Measurements from ENCODE around the gene RNF141. TPM values are rescaled to one million over a fixed set of nuclear protein-coding genes. Genes with fewer than 3 reads are reported as not detected.
A peak's percentile ranks its signal among the peaks of the same experiment; 100 is the strongest.

RNF141 gene
- total RNA-seq, 3 donors from 2014 or later (not counting 1 experiment from before 2014, with no cell fraction given) = 10.3 to 13.9 (median 11.7) TPM

DNA sequence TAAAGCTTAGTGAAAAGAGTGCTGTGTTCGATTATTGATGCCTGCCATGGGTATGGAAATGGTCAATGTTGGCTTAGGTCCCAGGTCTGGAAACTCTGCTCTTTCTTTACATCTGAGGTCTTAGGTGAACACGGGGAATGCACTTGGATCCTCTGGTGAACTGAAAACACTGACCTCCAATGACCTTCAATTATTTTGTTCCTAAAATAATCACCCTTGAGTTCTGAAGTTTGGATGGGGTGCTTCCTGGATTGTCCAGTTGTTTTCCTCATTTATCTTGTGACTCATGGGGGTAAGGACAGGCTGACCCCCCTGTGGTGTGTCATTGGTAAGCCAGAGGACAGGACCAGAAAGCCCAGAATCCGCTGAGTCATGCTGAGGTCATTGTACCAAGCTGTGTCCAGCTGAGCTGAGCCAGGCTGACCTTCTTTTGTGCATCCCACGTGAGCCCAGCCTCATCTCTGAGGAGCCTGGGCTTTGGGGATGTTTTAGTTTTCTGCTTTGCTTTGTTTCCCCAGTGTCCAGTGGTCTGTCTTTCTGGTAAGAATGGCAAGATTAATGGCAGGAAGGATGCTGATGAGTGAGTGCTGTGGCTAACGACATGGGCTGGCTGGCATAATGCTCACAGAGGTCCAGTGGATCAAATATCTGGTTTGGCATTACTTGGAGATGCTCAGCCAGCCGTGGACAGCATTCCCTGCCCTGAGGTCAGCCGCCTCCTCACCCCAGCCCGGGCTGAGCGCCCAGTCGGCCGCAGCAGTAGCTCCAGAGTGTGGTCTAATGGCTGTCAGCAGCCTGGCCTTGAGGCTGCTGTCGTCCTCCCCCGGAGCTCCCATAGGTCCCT, 50.4 kb downstream of the RNF141 start:
- H3K27ac Mint-ChIP-seq = peak overlapping the region in 1 of 2 donors; percentile 61
- intact Hi-C loops (cut with micrococcal nuclease) = no loop called here
- H3K36me3 Mint-ChIP-seq = no peaks in the 10 kb centered on the region

DNA sequence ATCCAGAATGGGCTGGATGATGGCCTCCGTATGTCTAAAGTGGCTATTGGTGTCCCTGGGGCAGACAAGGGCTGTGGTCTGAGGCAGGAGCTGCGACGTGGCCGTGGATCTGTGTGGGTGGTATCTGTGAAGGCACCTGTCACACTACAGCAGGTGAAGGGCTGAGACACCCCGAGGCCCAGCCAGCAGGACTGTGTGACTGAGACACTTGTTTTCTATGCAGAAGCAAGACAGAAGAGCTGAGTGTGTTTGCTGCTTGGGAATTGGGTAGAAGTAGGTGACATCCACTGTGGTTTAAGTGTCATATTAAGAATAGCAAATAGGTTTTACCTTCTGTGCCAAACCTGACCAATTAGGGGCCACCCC, 51.0 kb downstream of the RNF141 start:
- no peak overlapping the region for H3K27ac ChIP-seq (ENCODE audit: low read length)

More for the DNA sequence above, 50.4 kb downstream of the RNF141 start:
- Histone ChIP-seq H3K36me3 (ENCODE audit: control insufficient read depth, insufficient read depth, low read length) (peaks cover 32% of the 10 kb centered on the region), H3K4me3 (ENCODE audit: low read length) (no peak overlapping the region), H3K27ac (ENCODE audit: low read length) (no peak overlapping the region), H3K4me1 (ENCODE audit: control insufficient read depth, insufficient read depth, low read length) (peaks cover 29% of the 10 kb centered on the region), H3K27me3 (ENCODE audit: control insufficient read depth, insufficient read depth, low read length) (no peaks in the 10 kb centered on the region), H3K9me3 (ENCODE audit: control insufficient read depth, insufficient read depth, low read length) (no peaks in the 10 kb centered on the region)
- ATAC-seq (no peak), DNase-seq (no peak)
- no peaks in the 10 kb centered on the region for H3K27me3 Mint-ChIP-seq (ENCODE audit: low read depth in 2 of 2)
- H3K4me1 Mint-ChIP-seq = peaks cover 18 to 19% of the 10 kb centered on the region in 2 donors
- no peaks in the 10 kb centered on the region for H3K9me3 Mint-ChIP-seq
- 92% methylated on average over 12 of the region's 13 CpGs for WGBS (ENCODE audit: insufficient coverage)
- TF ChIP-seq, protein P1, sequence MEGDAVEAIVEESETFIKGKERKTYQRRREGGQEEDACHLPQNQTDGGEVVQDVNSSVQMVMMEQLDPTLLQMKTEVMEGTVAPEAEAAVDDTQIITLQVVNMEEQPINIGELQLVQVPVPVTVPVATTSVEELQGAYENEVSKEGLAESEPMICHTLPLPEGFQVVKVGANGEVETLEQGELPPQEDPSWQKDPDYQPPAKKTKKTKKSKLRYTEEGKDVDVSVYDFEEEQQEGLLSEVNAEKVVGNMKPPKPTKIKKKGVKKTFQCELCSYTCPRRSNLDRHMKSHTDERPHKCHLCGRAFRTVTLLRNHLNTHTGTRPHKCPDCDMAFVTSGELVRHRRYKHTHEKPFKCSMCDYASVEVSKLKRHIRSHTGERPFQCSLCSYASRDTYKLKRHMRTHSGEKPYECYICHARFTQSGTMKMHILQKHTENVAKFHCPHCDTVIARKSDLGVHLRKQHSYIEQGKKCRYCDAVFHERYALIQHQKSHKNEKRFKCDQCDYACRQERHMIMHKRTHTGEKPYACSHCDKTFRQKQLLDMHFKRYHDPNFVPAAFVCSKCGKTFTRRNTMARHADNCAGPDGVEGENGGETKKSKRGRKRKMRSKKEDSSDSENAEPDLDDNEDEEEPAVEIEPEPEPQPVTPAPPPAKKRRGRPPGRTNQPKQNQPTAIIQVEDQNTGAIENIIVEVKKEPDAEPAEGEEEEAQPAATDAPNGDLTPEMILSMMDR (IDR thresholded peaks at IDR 0.05) = no peak
- no peak overlapping the region for H3K4me3 Mint-ChIP-seq

GRCh38 chr11:10488934-10489691, 51.9 kb downstream of the RNF141 start:
- no peak overlapping the region for H3K4me3 Mint-ChIP-seq
- H3K9me3 Mint-ChIP-seq = no peaks in the 10 kb centered on the region
- no peak overlapping the region for H3K4me3 ChIP-seq (ENCODE audit: low read length)
- peak overlapping the region; percentile 80 for H3K27ac ChIP-seq (ENCODE audit: low read length)
- H3K27me3 Mint-ChIP-seq (ENCODE audit: low read depth in 2 of 2) = no peaks in the 10 kb centered on the region
- peak in 1 of 2 donors; percentile 42 for DNase-seq
- peaks cover 18 to 19% of the 10 kb centered on the region in 2 donors for H3K4me1 Mint-ChIP-seq
- peak; percentile 34 to 57 (median 49) for ATAC-seq
- intact Hi-C loops (cut with micrococcal nuclease) = no loop called here
- H3K36me3 ChIP-seq (ENCODE audit: control insufficient read depth, insufficient read depth, low read length) = peaks cover 30% of the 10 kb centered on the region
- TF ChIP-seq, protein P1 (IDR thresholded peaks at IDR 0.05) = no peak
- no peaks in the 10 kb centered on the region for H3K36me3 Mint-ChIP-seq
- H3K27me3 ChIP-seq (ENCODE audit: control insufficient read depth, insufficient read depth, low read length) = no peaks in the 10 kb centered on the region
- no peaks in the 10 kb centered on the region for H3K9me3 ChIP-seq (ENCODE audit: control insufficient read depth, insufficient read depth, low read length)
- H3K27ac Mint-ChIP-seq = peak overlapping the region in 1 of 2 donors; percentile 61
- WGBS (ENCODE audit: insufficient coverage) = 67% methylated on average over 11 of the region's 11 CpGs
- peaks cover 29% of the 10 kb centered on the region for H3K4me1 ChIP-seq (ENCODE audit: control insufficient read depth, insufficient read depth, low read length)

More for the DNA sequence above, 51.0 kb downstream of the RNF141 start:
- Mint-ChIP-seq H3K27ac (peak overlapping the region in 1 of 2 donors; percentile 61), H3K4me3 (no peak overlapping the region), H3K27me3 (ENCODE audit: low read depth in 2 of 2) (no peaks in the 10 kb centered on the region), H3K4me1 (peaks cover 18 to 19% of the 10 kb centered on the region in 2 donors), H3K9me3 (no peaks in the 10 kb centered on the region), H3K36me3 (no peaks in the 10 kb centered on the region)
- Histone ChIP-seq H3K36me3 (ENCODE audit: control insufficient read depth, insufficient read depth, low read length) (peaks cover 27% of the 10 kb centered on the region), H3K27me3 (ENCODE audit: control insufficient read depth, insufficient read depth, low read length) (no peaks in the 10 kb centered on the region), H3K9me3 (ENCODE audit: control insufficient read depth, insufficient read depth, low read length) (no peaks in the 10 kb centered on the region), H3K4me1 (ENCODE audit: control insufficient read depth, insufficient read depth, low read length) (peaks cover 29% of the 10 kb centered on the region), H3K4me3 (ENCODE audit: low read length) (no peak overlapping the region)
- 43% methylated on average over 5 of the region's 5 CpGs for WGBS (ENCODE audit: insufficient coverage)
- intact Hi-C loops (cut with micrococcal nuclease) = no loop called here
- TF ChIP-seq, protein P1 (IDR thresholded peaks at IDR 0.05) = no peak
- peak; percentile 18 to 53 (median 46) for ATAC-seq
- DNase-seq = no peak

Data from natural killer cell (primary cell).